Body of pancreas (tissue), 4 donors: ENCODE data around the gene PHF21A. TPM values are rescaled to one million over a fixed set of nuclear protein-coding genes. Genes with fewer than 3 reads are reported as not detected.
"Not testable (repeated sequence)": the region's sequence is repeated elsewhere in the genome, so short reads cannot be mapped to it uniquely, and the experiment has no call there.

Experiments used
- ATAC-seq: fragments of 150-250 bp; one replicate; pipeline ENCODE4 v1.9.1; 2016
- DNase-seq, 4 donors: peaks; one replicate each; pipeline ENCODE4 v3.0.0-alpha.2; 2019
- H3K27ac ChIP-seq, 4 donors: fragments of 200-600 bp; sonication (generic); 1 replicate in 3 of 4; 2 replicates in 1 of 4; pipeline versions ENCODE4 v1.5.1 to v1.6.1; 2016 to 2019; ENCODE audit warnings: mild to moderate bottlenecking in 1 of 4, mixed read lengths in 1 of 4, moderate library complexity in 1 of 4
- H3K27me3 ChIP-seq, 2 donors: fragments of 200-600 bp; sonication (generic); one replicate each; pipeline ENCODE4 v1.6.0; 2016; ENCODE audit warnings: mild to moderate bottlenecking in 1 of 2
- H3K36me3 ChIP-seq, 2 donors: fragments of 200-600 bp; sonication (generic); replicated peaks in 1 of 2; 2 replicates each; pipeline ENCODE4 v1.5.1; 2016; ENCODE audit warnings: low read depth in 2 of 2; ENCODE audit not compliant: insufficient read depth in 1 of 2
- H3K4me1 ChIP-seq: fragments of 200-600 bp; sonication (generic); one replicate; pipeline ENCODE4 v1.6.0; 2016
- H3K4me3 ChIP-seq, 2 donors: fragments of 200-600 bp; sonication (generic); 1 replicate in 1 of 2; 2 replicates in 1 of 2; pipeline ENCODE4 v1.5.1; 2016 to 2019
- H3K9me3 ChIP-seq, 3 donors: fragments of 200-600 bp; sonication (generic); 1 replicate in 2 of 3; 2 replicates in 1 of 3; pipeline ENCODE4 v1.5.1; 2016
- POLR2A ChIP-seq, 3 donors: fragments of 450-650 bp; IDR thresholded peaks; one replicate each; pipeline ENCODE4 v1.6.1; 2016; ENCODE audit warnings: antibody characterized with exemption in 3 of 3, mild to moderate bottlenecking in 2 of 3
- WGBS, 2 donors: methylation state at CpG; one replicate each; pipeline ENCODE4 v1.1.5; 2017; 5-methylcytosine and 5-hydroxymethylcytosine counted together
- intact Hi-C: fragments of 100-400 bp; cut with DNase I; formaldehyde crosslinking; loops from one replicate; pipeline ENCODE4 v1.15.1; 2023
- total RNA-seq, 2 donors: library from RNA; depleted of rRNA; stranded (reverse); fragments of >200 nt; gene quantifications; one replicate each; pipeline ENCODE4 v1.1.0, GENCODE V29; 2016
- TF ChIP-seq, protein P1 (sequence below), 7 experiments: fragments of 450-650 bp in 4 of 7; fragments of 200-600 bp in 3 of 7; sonication (generic) in 3 of 7; IDR thresholded peaks; one replicate each; pipeline ENCODE4 v1.5.1; 2016 to 2019; ENCODE audit warnings: antibody characterized with exemption in 7 of 7

The PHF21A gene
- total RNA-seq, 2 donors from 2014 or later: 11.7 to 49.4 TPM

DNA sequence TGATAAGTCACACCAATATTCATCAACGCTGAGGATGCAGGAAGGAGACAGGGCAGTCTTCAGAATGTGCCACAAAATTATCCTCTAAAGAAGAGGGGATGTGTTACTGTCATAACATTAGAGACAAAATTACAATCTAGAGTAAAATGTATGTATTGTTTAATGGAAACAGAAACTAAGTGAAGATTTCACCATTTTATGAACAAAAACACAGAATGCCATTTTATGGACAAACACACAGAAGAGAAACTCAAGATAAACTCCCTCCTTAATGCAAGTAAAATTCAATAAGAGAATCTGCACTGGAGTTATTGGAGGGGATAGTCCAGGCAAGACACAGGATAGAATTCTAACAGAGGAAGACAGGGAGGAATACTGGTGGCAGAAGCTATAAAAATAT, 136.0 kb downstream of the PHF21A start:
- intact Hi-C loops: no loop called here
- no peaks in the 10 kb centered on the region for H3K36me3 ChIP-seq
- ATAC-seq (no peak), DNase-seq (no peak)
- no peak for TF ChIP-seq POLR2A (IDR thresholded peaks at IDR 0.05)
- TF ChIP-seq, protein P1, sequence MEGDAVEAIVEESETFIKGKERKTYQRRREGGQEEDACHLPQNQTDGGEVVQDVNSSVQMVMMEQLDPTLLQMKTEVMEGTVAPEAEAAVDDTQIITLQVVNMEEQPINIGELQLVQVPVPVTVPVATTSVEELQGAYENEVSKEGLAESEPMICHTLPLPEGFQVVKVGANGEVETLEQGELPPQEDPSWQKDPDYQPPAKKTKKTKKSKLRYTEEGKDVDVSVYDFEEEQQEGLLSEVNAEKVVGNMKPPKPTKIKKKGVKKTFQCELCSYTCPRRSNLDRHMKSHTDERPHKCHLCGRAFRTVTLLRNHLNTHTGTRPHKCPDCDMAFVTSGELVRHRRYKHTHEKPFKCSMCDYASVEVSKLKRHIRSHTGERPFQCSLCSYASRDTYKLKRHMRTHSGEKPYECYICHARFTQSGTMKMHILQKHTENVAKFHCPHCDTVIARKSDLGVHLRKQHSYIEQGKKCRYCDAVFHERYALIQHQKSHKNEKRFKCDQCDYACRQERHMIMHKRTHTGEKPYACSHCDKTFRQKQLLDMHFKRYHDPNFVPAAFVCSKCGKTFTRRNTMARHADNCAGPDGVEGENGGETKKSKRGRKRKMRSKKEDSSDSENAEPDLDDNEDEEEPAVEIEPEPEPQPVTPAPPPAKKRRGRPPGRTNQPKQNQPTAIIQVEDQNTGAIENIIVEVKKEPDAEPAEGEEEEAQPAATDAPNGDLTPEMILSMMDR (IDR thresholded peaks at IDR 0.05): no peak
- 90 to 96% methylated on average over 1 of the region's 1 CpG for WGBS, 2 donors
- no peak overlapping the region for H3K4me3 ChIP-seq
- no peaks in the 10 kb centered on the region for H3K9me3 ChIP-seq
- H3K27me3 ChIP-seq: no peaks in the 10 kb centered on the region
- peaks cover 4% of the 10 kb centered on the region for H3K4me1 ChIP-seq
- no peak overlapping the region for H3K27ac ChIP-seq

DNA sequence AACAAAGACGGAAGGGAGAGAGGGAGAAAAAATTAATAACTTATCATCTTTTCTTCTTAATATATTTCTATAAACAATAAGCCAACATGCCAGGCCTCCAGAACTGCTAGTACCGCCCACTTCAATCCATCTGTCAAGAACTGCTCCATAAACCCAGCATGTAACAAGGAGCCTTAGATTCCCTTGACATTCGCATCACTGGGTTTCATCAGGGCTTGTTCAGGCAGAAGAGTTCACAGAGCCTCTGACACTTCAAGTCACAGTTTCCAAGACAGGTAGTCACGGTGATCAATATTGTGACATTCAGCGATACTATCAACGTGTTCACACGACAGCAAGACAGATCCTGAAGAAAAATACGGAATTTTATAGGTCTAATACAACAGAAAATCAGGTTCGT, 137.1 kb downstream of the PHF21A start:
- intact Hi-C loops: no loop called here

DNA sequence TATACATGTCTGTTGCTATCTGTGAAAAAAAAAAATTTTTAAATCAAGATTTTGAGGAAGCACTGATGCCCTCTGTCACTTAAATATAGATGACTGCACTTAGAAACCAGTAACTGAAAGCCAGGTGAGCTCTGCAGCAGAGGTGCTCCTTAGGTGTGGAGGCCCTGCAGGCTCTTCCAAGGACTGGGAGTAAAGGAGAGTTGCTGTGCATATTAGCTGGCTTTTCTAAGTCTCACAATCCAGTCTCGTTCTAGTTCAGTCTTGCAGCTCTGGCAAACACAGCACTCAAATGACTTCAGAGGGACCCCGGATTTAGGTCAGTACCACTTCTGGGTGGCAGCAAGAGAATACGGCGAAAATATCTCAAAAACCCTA, 137.8 kb downstream of the PHF21A start:
- no peak for ATAC-seq
- H3K27me3 ChIP-seq: no peaks in the 10 kb centered on the region
- H3K4me1 ChIP-seq: peaks cover 4% of the 10 kb centered on the region
- WGBS, 2 donors: 77 to 87% methylated on average over 4 of the region's 4 CpGs
- H3K4me3 ChIP-seq: no peak overlapping the region
- TF ChIP-seq, protein P1 (IDR thresholded peaks at IDR 0.05): no peak
- no peak for TF ChIP-seq POLR2A (IDR thresholded peaks at IDR 0.05)
- peaks cover 0 to 3% of the 10 kb centered on the region in 2 donors for H3K36me3 ChIP-seq
- no peak overlapping the region for H3K27ac ChIP-seq
- no peaks in the 10 kb centered on the region for H3K9me3 ChIP-seq
- no peak for DNase-seq
- intact Hi-C loops: no loop called here

More for the DNA sequence above, 137.1 kb downstream of the PHF21A start:
- WGBS, 2 donors: 90 to 91% methylated on average over 9 of the region's 9 CpGs
- H3K36me3 ChIP-seq: peaks cover 0 to 3% of the 10 kb centered on the region in 2 donors
- no peak for TF ChIP-seq POLR2A (IDR thresholded peaks at IDR 0.05)
- TF ChIP-seq, protein P1 (IDR thresholded peaks at IDR 0.05): no peak
- H3K27ac ChIP-seq: no peak overlapping the region
- no peaks in the 10 kb centered on the region for H3K9me3 ChIP-seq
- DNase-seq (no peak), ATAC-seq (no peak)
- H3K4me1 ChIP-seq: peaks cover 4% of the 10 kb centered on the region
- no peak overlapping the region for H3K4me3 ChIP-seq
- no peaks in the 10 kb centered on the region for H3K27me3 ChIP-seq

DNA sequence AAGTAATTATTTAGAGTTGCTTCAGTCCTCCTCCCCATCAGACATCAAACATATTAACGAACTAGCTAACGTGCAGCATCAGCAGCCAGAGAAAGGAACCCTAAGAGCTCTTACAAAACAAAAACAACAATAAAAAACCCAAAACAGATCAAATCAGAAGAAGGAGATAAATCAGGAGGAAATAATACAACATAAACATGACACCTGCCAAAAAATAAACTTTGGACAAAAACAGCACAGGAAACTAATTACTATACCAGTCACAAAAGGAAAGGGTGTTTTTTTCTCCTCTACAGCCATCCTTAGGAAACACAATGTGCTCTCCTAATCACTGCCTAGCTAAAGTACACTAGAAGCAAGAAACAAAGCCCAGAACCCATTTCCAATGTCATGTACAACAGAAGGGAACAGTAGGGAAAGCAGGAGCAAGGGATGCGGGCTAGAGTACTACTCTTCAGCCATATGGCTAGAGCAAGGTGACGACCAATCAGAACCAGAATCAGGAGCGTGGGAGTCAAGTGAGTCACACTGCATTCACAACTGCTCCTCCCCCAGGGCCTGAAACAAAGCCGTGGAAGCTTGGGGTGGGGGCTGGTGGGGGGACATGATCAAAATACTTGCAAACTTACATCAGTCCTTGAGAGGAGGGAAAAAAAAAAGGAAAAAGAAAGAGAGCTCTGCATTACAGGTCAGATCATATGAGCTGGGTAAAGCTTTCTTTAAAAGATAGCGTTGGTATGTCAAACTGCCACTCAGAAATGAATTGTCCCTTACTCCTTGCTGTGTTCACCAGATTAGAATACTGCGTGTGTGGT, 138.4 kb downstream of the PHF21A start:
- 70 to 73% methylated on average over 8 of the region's 8 CpGs for WGBS, 2 donors
- Histone ChIP-seq H3K4me3 (no peak overlapping the region), H3K9me3 (no peaks in the 10 kb centered on the region), H3K27me3 (no peaks in the 10 kb centered on the region), H3K4me1 (peaks cover 4% of the 10 kb centered on the region), H3K36me3 (peaks cover 0 to 3% of the 10 kb centered on the region in 2 donors), H3K27ac (no peak overlapping the region)
- TF ChIP-seq POLR2A (IDR thresholded peaks at IDR 0.05): no peak
- TF ChIP-seq, protein P1 (IDR thresholded peaks at IDR 0.05): no peak
- DNase-seq (peak in 1 of 4 donors; percentile 13), ATAC-seq (no peak)
- intact Hi-C loops: no loop called here

DNA sequence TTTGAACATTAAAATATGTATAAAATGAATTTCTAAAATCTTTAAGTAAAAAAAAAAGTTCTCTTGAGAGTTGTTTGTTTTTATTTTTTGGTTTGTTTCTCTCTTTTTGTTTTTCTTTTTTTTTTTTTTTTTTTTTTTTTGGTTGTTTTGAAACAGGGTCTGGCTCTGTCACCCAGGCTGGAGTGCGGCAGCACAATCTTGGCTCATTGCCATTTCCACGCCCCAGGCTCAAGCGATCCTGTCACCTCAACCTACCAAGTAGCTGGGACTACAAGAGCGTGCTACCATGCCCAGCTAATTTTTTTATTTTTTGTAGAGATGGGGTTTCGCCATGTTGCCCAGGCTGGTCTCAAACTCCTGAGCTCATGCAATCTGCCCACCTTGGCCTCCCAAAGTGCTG, 139.4 kb downstream of the PHF21A start:
- intact Hi-C loops, H3K4me1 ChIP-seq, H3K27me3 ChIP-seq, ATAC-seq, H3K9me3 ChIP-seq, H3K4me3 ChIP-seq, H3K36me3 ChIP-seq, H3K27ac ChIP-seq: not testable (repeated sequence)
- WGBS, 2 donors: 36 to 59% methylated on average over 5 of the region's 5 CpGs
- peak in 3 of 4 donors; percentile 22 to 54 (median 35) for DNase-seq
